Sigmoid colon (tissue), 3 donors: ENCODE measurements around the gene SHB.

ENCODE experiments used
- POLR2A ChIP-seq, 2 donors: fragments of 450-650 bp; IDR thresholded peaks; one replicate each; pipeline ENCODE4 v1.6.1; 2016; ENCODE audit warnings: antibody characterized with exemption in 2 of 2, mild to moderate bottlenecking in 2 of 2, moderate library complexity in 2 of 2
- TF ChIP-seq, protein P1 (sequence below), 4 experiments: fragments of 450-650 bp in 3 of 4; fragments of 200-600 bp in 1 of 4; IDR thresholded peaks; one replicate each; pipeline ENCODE4 v1.5.1; 2016 to 2019; ENCODE audit warnings: antibody characterized with exemption in 4 of 4, mild to moderate bottlenecking in 3 of 4, moderate library complexity in 2 of 4

DNA sequence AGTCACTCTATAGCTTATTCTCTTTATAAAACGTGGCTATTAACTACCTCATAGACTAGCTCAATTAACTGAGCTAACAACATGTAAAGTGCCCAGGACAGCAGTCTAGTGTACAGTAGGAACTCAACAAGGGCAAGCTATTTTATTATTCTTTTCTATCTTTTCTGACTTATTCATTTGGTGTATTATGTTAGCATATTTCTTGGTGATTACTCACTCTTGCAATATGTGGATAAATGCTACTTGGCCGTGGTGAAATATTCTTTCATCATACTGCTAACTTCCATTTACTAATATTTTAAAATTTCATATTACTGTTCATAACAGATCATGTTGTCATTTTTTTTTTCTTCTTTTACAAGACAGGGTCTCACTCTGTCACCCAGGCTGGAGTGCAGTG is 170.0 kb downstream of the SHB start:
- no peak for TF ChIP-seq POLR2A (IDR thresholded peaks at IDR 0.05)
- TF ChIP-seq, protein P1, sequence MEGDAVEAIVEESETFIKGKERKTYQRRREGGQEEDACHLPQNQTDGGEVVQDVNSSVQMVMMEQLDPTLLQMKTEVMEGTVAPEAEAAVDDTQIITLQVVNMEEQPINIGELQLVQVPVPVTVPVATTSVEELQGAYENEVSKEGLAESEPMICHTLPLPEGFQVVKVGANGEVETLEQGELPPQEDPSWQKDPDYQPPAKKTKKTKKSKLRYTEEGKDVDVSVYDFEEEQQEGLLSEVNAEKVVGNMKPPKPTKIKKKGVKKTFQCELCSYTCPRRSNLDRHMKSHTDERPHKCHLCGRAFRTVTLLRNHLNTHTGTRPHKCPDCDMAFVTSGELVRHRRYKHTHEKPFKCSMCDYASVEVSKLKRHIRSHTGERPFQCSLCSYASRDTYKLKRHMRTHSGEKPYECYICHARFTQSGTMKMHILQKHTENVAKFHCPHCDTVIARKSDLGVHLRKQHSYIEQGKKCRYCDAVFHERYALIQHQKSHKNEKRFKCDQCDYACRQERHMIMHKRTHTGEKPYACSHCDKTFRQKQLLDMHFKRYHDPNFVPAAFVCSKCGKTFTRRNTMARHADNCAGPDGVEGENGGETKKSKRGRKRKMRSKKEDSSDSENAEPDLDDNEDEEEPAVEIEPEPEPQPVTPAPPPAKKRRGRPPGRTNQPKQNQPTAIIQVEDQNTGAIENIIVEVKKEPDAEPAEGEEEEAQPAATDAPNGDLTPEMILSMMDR (IDR thresholded peaks at IDR 0.05): no peak
